ENCODE results near the gene B3GAT1.

GRCh38 chr11:134449051-134449450, 37.0 kb upstream of the B3GAT1 start:
- TF ChIP-seq CTCF (IDR thresholded peaks at IDR 0.05) (no peak), POLR2A (IDR thresholded peaks at IDR 0.05) (no peak), POLR2AphosphoS5 (IDR thresholded peaks at IDR 0.05; ENCODE audit: insufficient read depth in 1 of 2, low read depth in 1 of 2) (no peak)
